CD4-positive, alpha-beta T cell treated with Interferon gamma for 1 hour (primary cell): Measurements from ENCODE around the gene CDX1.

Source experiments
- DNase-seq: peaks from one replicate; pipeline ENCODE4 v3.0.0-alpha.2; 2020

Gene CDX1

GRCh38 chr5:150146862-150147601 is 19.5 kb upstream of the CDX1 start:
- DNase-seq: no peak

DNA sequence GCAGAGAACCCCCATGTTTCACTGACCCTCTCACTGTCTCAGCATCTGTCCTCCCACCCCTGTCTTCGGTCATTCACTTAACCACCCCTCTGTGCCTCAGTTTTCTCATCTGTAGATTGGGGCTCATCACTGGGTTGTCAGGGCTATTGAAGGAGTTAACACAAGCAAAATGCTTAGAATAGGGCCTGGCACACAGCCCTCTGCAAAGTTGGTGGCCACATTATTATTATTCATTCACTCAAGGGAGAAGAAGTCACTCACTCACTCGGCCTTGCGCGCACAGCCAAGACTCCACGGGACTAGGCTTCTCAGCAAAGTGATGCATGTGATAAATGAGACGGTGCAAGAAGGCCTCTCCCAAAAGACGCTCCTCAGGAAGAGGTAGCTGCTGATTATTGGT is 18.9 kb upstream of the CDX1 start:
- DNase-seq: no peak

DNA sequence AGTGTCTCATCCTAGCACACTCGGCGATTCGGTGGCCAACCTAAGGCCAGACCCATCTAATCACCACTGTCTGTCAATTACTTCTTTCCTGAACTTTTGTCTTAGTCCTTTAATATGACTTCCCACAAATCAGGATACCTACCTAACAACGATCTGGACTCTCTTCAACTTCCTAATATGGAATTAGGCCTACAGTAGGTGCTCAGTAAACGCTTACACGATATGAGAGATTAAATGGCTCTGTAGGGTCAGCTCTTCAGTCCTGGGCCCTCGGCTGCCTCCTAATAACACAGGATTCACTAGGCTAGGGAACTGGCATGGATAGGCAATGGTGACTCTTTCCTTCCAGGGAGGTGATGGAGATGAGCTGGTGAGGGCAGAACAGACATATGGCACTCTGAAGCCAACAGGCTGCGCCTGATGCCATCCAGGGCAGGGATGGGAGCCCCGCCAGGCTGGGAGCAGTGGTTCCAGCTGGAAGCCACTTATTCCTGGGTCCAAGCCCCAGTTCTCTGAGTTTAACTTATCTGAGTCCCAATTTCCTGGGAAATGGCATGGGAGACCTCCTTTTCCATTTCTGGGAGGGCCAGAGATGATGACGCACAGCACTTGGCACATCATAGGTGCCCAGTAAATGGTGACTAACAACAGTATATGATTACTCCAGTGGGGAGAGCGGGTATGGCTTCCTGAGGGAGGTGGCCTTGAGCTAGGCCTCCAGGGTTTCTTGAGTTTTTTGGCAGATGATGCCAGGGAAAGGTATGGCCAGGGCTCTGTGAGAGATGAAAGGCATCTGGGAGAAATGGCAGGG is 18.3 kb upstream of the CDX1 start:
- DNase-seq: no peak

- no peak for DNase-seq
Observed at GRCh38 chr5:150149618-150150017, 17.0 kb upstream of the CDX1 start.

DNA sequence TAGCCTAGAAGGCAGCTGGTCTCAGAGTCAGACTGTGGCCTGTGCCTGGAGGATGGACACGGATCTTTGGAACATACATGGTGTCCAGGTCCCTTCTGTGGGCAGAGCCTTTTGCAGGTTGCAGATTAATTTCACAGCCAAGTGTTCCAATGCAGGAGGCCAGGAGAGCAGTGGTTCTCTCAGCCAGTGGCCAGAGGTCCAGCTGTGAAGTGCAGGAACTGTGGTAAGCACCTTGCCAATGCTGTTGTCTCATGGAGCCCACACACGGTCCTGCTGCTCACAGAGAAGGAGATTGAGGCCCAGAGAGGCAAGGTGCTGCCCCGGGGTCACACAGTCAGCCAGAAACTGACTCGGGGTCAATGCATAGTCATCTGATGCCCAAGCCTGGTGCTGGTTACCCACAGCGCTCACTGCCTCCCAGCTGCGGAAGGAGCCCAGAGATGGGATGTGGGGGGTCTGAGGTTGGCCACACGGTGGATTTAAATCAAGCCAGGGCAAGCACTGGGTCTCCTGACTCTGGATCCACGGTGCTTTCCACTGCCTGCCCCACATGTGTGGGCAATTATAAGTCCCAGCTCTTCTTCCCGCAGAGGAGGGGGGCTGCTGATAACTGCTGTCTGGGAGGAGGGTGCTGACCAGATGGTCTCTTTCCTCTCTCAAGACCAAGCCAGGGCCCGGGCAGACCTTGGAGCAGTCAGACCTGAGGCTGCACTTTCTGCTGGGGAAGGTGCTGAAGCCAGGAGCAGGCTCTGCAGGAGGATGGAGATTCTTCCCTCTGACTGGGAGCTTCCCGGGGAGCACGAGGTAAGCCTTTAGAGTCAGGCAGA is 13.7 kb upstream of the CDX1 start:
- no peak for DNase-seq

- no peak for DNase-seq
Observed at GRCh38 chr5:150153483-150153882, 13.1 kb upstream of the CDX1 start.

DNA sequence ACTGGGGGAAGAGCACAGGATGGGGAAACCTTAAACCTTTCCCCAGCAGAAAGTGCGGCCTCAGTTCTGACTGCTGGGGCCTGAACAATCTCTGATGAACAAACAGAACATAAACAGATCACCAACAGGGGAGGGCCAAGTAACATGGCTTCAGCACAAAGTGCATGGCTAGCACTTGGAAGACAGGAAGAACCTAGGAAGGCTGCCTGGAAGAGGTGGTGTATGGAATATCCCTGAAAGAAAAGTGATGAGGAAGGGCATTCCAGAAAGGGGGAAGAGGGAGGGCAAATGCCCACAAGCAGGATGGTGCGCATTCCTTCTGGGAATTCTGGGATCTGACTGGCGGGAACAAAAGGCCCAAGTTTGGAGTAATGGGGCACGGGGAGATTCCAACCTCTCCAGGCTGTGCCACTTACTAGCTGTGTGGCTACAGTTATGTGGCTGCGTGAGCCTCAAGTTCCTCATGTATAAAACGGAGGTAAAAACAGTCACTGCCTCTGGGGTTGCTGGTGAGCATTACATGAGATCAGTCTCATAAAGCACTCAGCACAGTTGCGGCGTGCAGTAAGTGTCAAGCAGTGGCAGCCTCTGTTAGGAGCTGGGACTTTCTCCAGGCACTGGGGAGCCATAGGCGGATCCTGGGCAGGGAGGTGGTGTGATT is 12.5 kb upstream of the CDX1 start:
- DNase-seq: no peak

- DNase-seq: no peak
Observed at GRCh38 chr5:150154618-150155128, 11.9 kb upstream of the CDX1 start.

DNA sequence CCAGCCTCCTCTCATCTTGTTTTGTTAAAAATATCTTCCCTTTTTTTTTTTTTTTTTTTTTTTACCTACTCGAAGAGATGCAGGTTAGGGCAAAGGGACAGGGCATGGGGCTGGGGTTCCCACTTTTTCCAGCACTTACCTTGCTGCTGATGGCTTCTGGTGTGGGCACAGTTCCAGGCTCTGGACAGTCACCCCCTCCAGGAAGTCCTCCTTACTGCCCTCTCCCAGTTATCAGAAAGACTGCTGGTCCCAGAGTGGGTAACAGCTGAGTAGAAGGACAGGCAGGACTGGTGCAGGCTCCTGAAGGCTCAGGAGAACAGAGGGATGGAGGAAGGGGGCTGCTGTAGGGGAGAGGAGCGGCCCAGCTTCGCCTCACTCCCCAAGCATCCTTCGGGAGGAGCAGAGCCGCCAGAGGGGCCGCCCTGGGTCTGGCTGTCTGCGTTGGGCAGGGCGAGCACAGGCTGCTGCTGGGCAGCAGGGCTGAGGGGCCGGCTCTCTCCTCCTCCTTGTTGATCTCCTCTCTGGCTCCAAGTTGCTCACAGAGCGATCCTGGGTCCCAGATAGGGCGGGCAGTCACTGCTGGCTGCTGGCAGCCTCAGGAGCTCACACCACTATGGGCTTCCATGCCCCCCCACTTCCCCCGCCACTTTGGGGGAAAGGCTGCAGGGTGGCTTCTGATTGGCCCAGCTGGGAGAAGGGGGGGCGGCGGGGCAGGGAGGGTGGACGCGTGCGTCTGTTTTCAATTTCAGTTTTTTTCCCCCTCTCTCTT is 11.1 kb upstream of the CDX1 start, which contains the start of gene PDGFRB:
Gene PDGFRB, minus strand, starts transcription at position 588 of the 769 bp plus-strand sequence. CDS start 18,798 bp downstream, outside the sequence.
- DNase-seq: peak; percentile 55

DNA sequence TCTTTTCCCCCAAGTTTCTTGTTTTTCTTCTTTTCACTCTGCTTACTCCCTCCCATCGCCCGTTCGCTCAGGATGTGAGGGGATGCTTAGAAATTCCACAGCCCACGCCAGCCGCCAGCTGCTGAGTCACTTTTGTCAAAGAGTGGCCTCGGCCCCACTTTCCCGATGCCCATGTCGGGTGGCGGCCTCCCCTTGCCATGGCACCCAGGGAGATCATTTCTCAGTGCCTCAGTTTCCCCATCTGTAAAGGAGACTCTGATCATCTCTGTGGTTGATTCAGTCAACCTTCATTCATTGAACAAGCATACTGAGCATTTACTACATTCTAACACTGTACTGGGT is 10.6 kb upstream of the CDX1 start:
- no peak for DNase-seq

- DNase-seq: no peak
Observed at GRCh38 chr5:150156540-150156939, 10.0 kb upstream of the CDX1 start.

DNA sequence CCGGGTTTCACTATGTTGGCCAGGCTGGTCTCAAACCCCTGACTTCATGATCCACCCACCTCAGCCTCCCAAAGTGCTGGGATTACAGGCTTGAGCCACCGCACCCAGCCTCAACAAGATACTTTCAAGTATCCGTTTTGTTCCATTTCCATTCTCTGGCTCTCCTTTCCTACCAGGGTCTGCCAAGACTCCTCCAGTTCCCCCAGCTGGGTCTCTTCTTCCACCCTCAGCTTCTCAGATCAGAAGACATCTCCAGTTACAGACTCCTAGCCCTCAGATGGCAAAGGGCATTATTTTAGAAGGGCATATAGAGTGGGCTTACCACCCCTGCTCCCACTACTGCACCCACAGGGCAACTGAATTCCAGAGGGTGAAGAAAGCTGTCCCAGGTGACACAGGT is 9.4 kb upstream of the CDX1 start:
- DNase-seq: no peak

- DNase-seq: no peak
Observed at GRCh38 chr5:150158170-150158949, 8.2 kb upstream of the CDX1 start.

- no peak for DNase-seq
Observed at GRCh38 chr5:150159031-150159430, 7.5 kb upstream of the CDX1 start.

GRCh38 chr5:150159741-150160179 is 6.8 kb upstream of the CDX1 start:
- no peak for DNase-seq

GRCh38 chr5:150160448-150161081 is 6.0 kb upstream of the CDX1 start:
- no peak for DNase-seq

DNA sequence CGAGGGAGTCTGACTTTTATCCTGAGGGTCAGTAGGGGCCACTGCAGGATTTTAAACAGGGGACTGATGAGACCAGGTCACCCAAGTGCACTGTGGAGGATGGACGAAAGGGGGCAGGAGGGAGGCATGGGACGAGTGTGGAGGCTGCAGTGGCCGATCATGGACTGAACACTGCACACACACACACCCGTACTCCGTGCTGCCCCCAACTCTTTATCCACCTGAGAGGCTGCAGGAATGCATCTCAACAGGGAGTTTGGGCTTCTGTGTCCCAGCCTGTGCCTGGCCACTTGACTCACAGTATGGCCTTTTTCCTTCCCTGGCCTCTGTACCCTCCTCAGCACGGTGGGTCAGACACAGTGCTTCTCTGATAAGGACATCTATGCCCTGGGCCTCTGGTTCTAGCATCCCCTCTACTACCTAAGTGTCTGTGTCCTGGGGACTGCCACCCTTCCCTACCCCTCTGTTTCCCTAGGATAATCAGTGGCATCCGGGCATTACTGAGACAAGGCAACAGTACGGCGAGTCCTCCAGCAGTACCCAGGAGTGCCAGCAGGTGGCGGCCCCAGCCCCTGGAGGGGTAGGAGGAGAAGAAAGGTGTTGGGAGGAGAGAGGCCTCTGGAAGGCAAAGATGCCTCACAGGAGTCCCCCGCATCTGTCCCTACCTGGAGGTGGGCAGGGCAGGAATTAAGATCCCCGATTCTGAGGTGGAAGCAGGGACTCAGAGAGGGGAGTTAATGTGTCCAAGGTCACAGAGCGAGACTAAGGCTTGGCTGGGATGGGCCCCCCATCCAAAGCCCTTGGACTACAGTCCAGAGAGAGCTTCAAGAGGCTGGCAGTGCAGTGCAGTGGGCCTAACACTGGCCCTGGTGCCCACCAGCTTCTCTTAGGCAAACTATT is 5.1 kb upstream of the CDX1 start:
- peak; percentile 48 for DNase-seq

- DNase-seq: no peak
Observed at GRCh38 chr5:150162142-150162513, 4.5 kb upstream of the CDX1 start.

DNA sequence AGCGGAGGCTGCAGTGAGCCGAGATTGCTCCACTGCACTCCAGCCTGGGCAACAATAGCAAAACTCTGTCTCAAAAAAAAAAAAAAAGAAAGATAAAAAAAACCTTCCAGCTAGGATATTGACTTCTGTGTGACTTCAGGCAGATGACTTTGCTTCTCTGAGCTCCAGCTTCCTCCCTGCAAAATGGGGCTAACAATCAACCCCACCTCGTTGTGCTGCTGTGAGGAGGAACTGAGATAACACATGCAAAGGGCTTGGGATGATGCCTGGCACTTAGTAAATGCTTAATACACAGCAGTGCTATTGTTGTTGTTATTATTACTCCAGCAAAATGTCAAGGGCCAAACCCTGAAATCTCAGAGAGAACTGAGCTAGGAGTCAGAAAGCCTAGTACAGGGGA is 3.5 kb upstream of the CDX1 start:
- no peak for DNase-seq
